DOHH2 (cell line): ENCODE measurements around the gene MRPS11.

Experiments used
- H3F3A ChIP-seq: fragments of 200-600 bp; sonication (generic), shearing (Covaris generic); 2 replicates; pipeline ENCODE4 v1.6.0; 2016; ENCODE audit warnings: antibody characterized with exemption, mild to moderate bottlenecking; ENCODE audit not compliant: control insufficient read depth, insufficient read depth
- H3K27ac ChIP-seq: fragments of 200-600 bp; sonication (generic); 2 replicates; pipeline ENCODE4 v1.5.1; 2014; ENCODE audit warnings: low read depth, mild to moderate bottlenecking, low read length, moderate library complexity
- H3K27me3 ChIP-seq: fragments of 200-600 bp; sonication (generic); 2 replicates; pipeline ENCODE4 v1.6.1; 2014; ENCODE audit warnings: mild to moderate bottlenecking, low read length, mixed read lengths; ENCODE audit not compliant: control insufficient read depth
- H3K36me3 ChIP-seq: fragments of 200-600 bp; sonication (generic); 2 replicates; pipeline ENCODE4 v1.6.1; 2014; ENCODE audit warnings: mild to moderate bottlenecking, low read length, moderate library complexity, mixed read lengths; ENCODE audit not compliant: control insufficient read depth
- H3K4me1 ChIP-seq: fragments of 200-600 bp; sonication (generic); 2 replicates; pipeline ENCODE4 v1.6.1; 2014; ENCODE audit warnings: mild to moderate bottlenecking, low read length, mixed read lengths; ENCODE audit not compliant: control insufficient read depth
- H3K4me2 ChIP-seq: fragments of 200-600 bp; sonication (generic); 2 replicates; pipeline ENCODE4 v1.6.0; 2014; ENCODE audit warnings: mild to moderate bottlenecking, low read length, moderate library complexity
- H3K4me3 ChIP-seq: fragments of 200-600 bp; sonication (generic); 2 replicates; pipeline ENCODE4 v1.5.1; 2014; ENCODE audit warnings: mild to moderate bottlenecking, low read length, mixed read lengths
- H3K79me2 ChIP-seq: fragments of 200-600 bp; sonication (generic); 2 replicates; pipeline ENCODE4 v1.6.1; 2014; ENCODE audit warnings: mild to moderate bottlenecking, low read length, mixed read lengths; ENCODE audit not compliant: control insufficient read depth
- H3K9me2 ChIP-seq: fragments of 200-600 bp; sonication (generic); replicated peaks from 2 replicates; pipeline ENCODE4 v1.6.1; 2014; ENCODE audit warnings: mild to moderate bottlenecking, low read length, mixed read lengths; ENCODE audit not compliant: control insufficient read depth
- H3K9me3 ChIP-seq: fragments of 200-600 bp; sonication (generic); 2 replicates; pipeline ENCODE4 v1.6.1; 2014; ENCODE audit warnings: antibody characterized with exemption, low read length, mixed read lengths; ENCODE audit not compliant: control insufficient read depth, insufficient read depth
- H4K20me1 ChIP-seq: fragments of 200-600 bp; sonication (generic); 2 replicates; pipeline ENCODE4 v1.6.0; 2014; ENCODE audit warnings: low read depth, mild to moderate bottlenecking, antibody characterized with exemption, low read length, moderate library complexity; ENCODE audit not compliant: control insufficient read depth, insufficient read depth
- CTCF ChIP-seq: fragments of 200-600 bp; sonication (generic); IDR thresholded peaks from one replicate; pipeline ENCODE4 v1.5.1; 2014; ENCODE audit warnings: antibody characterized with exemption, mild to moderate bottlenecking, low read depth, low read length; ENCODE audit not compliant: poor library complexity, severe bottlenecking
- EZH2phosphoT487 ChIP-seq: fragments of 200-600 bp; sonication (generic); IDR thresholded peaks from 2 replicates; pipeline ENCODE4 v1.6.1; 2017; ENCODE audit warnings: borderline replicate concordance, mild to moderate bottlenecking, antibody characterized with exemption, low read length, moderate library complexity, mixed read lengths

Gene MRPS11

GRCh38 chr15:88511161-88511560 lies 43.7 kb downstream of the MRPS11 start:
- no peak for TF ChIP-seq CTCF

GRCh38 chr15:88512078-88512477 lies 44.6 kb downstream of the MRPS11 start:
- no peaks in the 10 kb centered on the region for H3K9me3 ChIP-seq
- H3K4me3 ChIP-seq = no peak overlapping the region
- H3K4me1 ChIP-seq = peaks cover 7% of the 10 kb centered on the region
- no peak overlapping the region for H3K27ac ChIP-seq
- no peaks in the 10 kb centered on the region for H3F3A ChIP-seq
- no peaks in the 10 kb centered on the region for H4K20me1 ChIP-seq
- no peaks in the 10 kb centered on the region for H3K9me2 ChIP-seq
- TF ChIP-seq EZH2phosphoT487 (no peak), CTCF (no peak)
- H3K36me3 ChIP-seq = peaks cover 5% of the 10 kb centered on the region; the same call in 1 of the 2 replicates
- no peaks in the 10 kb centered on the region for H3K27me3 ChIP-seq
- H3K4me2 ChIP-seq = no peak overlapping the region
- no peaks in the 10 kb centered on the region for H3K79me2 ChIP-seq

More at GRCh38 chr15:88511161-88511560, 43.7 kb downstream of the MRPS11 start:
- Histone ChIP-seq H4K20me1 (no peaks in the 10 kb centered on the region), H3K4me3 (no peak overlapping the region), H3K36me3 (peaks cover 5% of the 10 kb centered on the region; the same call in 1 of the 2 replicates), H3F3A (no peaks in the 10 kb centered on the region), H3K27me3 (no peaks in the 10 kb centered on the region), H3K9me3 (no peaks in the 10 kb centered on the region), H3K4me1 (peaks cover 7% of the 10 kb centered on the region), H3K27ac (no peak overlapping the region), H3K79me2 (no peaks in the 10 kb centered on the region), H3K4me2 (no peak overlapping the region), H3K9me2 (no peaks in the 10 kb centered on the region)

- H3K27ac ChIP-seq = no peak overlapping the region
- H3F3A ChIP-seq = no peaks in the 10 kb centered on the region
- TF ChIP-seq CTCF (no peak), EZH2phosphoT487 (no peak)
- H4K20me1 ChIP-seq = no peaks in the 10 kb centered on the region
- no peaks in the 10 kb centered on the region for H3K27me3 ChIP-seq
- H3K4me1 ChIP-seq = peaks cover 7% of the 10 kb centered on the region
- H3K9me2 ChIP-seq = no peaks in the 10 kb centered on the region
- no peaks in the 10 kb centered on the region for H3K79me2 ChIP-seq
- H3K4me2 ChIP-seq = no peak overlapping the region
- H3K9me3 ChIP-seq = no peaks in the 10 kb centered on the region
- no peak overlapping the region for H3K4me3 ChIP-seq
- peaks cover 5% of the 10 kb centered on the region; the same call in 1 of the 2 replicates for H3K36me3 ChIP-seq
These were observed 45.1 kb downstream of the MRPS11 start for GRCh38 chr15:88512601-88513000.
